HG02943 (cell line): Measurements from ENCODE around the gene RTKN.
"Not testable (repeated sequence)": the region's sequence is repeated elsewhere in the genome, so short reads cannot be mapped to it uniquely, and the experiment has no call there.

ENCODE experiments used
- ATAC-seq: cut with Tn5 transposase; IDR thresholded peaks from one replicate; pipeline ENCODE4 v1.9.1; 2021; ENCODE audit warnings: mild to moderate bottlenecking, low read depth, moderate library complexity; ENCODE audit not compliant: unreplicated experiment

Gene RTKN

GRCh38 chr2:74420443-74421103, 21.2 kb downstream of the RTKN start:
- ATAC-seq = not testable (repeated sequence)

- ATAC-seq = no peak
Measured at GRCh38 chr2:74420006-74420405, 21.7 kb downstream of the RTKN start.

GRCh38 chr2:74419345-74419744, 22.4 kb downstream of the RTKN start:
- ATAC-seq = no peak

DNA sequence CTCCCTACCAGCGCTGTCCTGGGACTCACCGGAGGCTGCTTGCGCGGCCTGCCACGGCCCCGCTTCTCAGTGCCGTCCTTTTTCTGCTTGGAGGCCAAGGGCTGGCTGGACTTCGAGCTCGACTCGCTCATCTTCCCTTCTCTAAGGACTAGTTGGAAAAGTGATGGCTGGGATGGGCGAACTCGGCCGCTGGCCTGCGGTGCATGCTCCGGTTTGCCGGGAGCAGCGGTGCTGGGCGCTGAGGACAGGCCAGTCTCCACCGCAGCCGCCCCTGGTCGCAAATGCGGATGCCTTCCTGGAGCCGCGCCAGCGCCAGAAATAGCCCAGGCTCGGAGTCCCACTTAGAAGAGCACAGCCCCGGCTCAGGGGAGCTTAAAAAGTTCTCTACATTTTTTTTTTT, 23.4 kb downstream of the RTKN start:
- ATAC-seq = no peak

DNA sequence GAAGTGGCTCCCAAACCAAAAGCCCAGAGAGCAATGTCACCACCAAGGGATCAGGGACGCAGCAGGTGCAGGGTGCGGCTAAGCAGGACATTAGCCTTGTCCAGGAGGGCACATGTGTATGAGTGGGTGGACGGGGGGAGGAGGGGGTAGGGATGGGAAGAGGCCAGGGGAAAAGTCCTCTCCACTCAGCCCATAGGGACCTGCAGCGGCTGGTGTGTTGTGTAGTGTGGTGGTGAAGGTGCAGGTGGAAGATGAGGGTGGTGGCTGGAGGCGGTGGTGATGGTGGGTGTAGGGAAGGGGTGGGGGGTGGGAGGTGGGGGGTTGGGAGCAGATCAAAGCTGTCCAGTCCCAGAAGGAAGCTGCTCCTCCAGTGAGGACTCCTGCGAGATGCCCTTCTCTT, 24.0 kb downstream of the RTKN start:
- no peak for ATAC-seq

GRCh38 chr2:74417197-74417596, 24.5 kb downstream of the RTKN start:
- ATAC-seq = no peak

- ATAC-seq = no peak
Measured at GRCh38 chr2:74416778-74417177, 25.0 kb downstream of the RTKN start.

DNA sequence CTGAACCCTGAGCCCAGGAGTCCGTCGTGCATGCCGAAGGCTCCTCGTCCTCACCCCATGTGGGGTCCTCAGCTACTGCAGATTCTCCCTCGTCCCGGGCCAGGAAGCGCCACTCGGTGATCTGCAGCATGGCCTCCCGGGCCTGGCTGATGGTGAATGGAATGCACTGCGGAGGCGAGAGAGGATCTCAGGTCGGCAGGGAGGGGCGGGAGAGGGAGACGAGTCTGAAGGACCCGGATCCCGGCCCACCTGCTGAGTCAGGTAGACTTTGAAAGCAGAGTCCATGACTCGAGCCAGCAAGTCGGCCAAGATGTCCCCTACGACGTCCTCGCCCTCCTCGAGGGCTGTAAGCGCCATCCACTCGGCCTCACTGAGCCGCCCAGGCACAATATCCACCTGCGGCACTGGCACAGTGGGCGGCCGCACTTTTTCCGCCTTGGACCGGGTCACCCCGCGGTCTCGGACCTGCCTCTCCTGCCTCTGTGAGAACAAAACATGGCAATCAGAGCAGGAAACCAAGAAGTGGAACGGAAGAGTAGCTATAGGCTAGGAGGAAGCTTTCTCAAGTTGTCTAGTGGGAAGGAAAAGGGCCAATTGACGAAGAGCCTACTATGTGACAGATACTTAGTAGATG, 25.9 kb downstream of the RTKN start:
- ATAC-seq = no peak

- peak; percentile 47 for ATAC-seq
Measured at GRCh38 chr2:74414881-74415761, 26.6 kb downstream of the RTKN start.

GRCh38 chr2:74414441-74414840, 27.3 kb downstream of the RTKN start:
- ATAC-seq = no peak

DNA sequence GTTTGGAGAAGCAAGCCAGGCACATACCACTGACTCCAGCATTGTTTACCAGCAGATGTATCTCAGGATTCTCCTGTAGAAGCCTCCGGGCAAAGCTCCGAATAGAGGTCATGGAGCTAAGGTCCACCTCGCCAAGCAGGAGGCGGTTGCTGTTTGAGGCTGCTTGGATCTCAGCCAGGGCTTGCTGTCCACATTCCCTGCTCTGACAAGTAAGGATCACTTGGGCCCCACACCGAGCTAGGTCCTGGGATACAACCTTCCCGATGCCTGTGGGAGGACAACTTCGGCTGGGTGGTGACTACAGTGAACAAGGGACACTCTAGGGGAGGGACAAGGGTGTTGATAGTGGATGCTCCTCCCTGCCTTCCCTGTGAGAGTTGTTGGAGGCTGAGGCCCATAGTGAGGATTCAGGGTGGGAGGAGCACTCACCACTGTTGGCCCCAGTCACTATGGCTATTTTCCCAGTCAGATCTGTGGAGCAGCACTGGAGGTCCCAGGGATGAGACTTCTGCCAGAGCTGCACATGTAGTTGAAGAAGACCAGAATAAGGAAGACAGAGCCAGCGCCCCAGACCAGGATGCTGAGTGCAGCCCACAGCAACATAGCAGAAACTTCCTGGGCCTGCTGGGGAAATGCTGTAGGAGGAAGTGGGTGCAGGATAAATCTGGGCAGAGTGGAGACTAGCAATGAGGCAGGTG, 28.6 kb downstream of the RTKN start:
- no peak for ATAC-seq

GRCh38 chr2:74407682-74408081, 34.1 kb downstream of the RTKN start:
- ATAC-seq = no peak

GRCh38 chr2:74406035-74406434, 35.7 kb downstream of the RTKN start:
- ATAC-seq = no peak

DNA sequence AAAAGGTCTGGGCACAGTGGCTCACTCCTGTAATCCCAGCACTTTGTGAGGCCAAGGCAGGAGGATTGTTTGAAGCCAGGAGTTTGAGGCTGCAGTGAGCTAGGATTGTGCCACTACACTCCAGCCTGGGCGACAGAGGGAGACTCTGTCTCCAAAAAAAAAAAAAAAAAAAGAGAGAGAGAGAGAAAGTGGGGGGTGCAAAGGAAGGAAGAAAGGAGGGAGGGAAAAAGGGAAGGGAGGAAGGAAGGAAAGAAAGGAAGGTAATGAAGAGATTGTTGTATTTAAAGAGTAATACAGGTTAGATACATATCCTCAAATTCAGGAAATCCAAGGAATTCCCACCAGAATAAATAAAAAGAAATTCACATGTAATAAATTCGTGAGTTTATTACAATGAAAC, 39.8 kb downstream of the RTKN start:
- ATAC-seq = no peak

- no peak for ATAC-seq
Measured at GRCh38 chr2:74399785-74400184, 42.0 kb downstream of the RTKN start.

- no peak for ATAC-seq
Measured at GRCh38 chr2:74396149-74396548, 45.6 kb downstream of the RTKN start.

GRCh38 chr2:74393525-74393924, 48.2 kb downstream of the RTKN start:
- no peak for ATAC-seq

GRCh38 chr2:74392449-74392743, 49.3 kb downstream of the RTKN start:
- ATAC-seq = no peak

DNA sequence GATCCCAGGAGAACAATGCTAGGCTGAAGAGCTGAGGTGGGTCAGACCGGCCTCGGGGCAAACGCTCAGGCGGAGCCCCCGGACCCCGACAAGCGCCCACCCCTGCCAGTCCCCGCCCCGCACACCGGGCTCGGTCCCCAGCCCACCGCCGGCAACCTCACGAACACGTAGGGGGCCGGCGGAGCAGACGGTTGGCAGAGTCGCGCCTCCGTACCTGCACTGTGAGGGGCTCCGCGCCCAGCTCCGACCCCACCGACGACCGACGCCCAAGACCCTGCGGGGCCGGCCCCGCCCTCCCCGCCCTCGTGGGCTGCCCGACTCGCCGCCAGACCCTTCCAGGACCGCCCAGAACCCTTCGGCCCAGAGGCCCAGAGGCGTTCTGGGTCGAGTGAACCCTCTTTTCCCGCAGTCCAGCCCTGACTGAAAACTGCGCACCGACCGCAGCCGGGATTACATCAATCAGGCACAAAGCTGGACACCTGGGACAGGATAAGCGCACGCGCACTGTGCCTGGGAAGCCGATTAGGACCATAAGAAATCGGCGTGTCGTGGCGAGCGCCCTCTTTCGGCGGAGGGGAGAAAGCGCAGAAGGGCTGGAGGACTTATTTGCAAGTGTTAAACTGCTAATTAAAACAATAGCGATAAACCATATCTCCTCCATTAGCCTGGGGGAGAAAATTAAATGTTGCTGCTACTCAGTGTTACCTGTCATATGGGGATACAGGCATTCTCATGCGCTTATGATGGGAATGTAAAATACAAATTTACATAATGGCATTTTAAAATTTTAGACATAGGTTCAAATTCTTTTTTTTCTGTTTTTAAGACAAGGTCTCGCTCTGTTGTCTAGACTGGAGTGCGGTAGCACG, 49.9 kb downstream of the RTKN start:
- ATAC-seq = peak; percentile 68

DNA sequence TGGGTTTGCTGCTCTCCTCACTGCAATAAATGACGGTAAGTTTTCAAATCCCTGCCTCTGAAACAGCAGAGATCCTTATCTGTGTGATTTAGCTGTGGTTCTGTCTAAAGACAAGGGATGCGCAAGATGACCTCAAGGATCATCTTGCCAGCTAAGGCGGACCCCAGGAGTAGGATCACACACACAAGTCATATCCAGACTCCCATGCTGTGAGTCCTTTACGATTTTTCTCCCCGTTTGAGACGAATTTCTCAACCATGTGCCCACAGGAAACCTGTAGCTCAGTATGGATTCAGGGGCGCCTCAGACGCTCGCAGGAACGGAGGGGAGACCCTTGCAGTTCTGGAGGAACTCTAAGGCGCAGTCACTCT, 50.5 kb downstream of the RTKN start:
- peak; percentile 36 for ATAC-seq
